NCI-H1436 (cell line): ENCODE results near the gene CHST8.
A peak's percentile ranks its signal among the peaks of the same experiment; 100 is the strongest.
"Not testable (repeated sequence)": the region's sequence is repeated elsewhere in the genome, so short reads cannot be mapped to it uniquely, and the experiment has no call there.

Experiments
- DNase-seq: peaks from one replicate; lab custom pipeline; 2025; lab: John Stamatoyannopoulos, UW

CHST8 gene

DNA sequence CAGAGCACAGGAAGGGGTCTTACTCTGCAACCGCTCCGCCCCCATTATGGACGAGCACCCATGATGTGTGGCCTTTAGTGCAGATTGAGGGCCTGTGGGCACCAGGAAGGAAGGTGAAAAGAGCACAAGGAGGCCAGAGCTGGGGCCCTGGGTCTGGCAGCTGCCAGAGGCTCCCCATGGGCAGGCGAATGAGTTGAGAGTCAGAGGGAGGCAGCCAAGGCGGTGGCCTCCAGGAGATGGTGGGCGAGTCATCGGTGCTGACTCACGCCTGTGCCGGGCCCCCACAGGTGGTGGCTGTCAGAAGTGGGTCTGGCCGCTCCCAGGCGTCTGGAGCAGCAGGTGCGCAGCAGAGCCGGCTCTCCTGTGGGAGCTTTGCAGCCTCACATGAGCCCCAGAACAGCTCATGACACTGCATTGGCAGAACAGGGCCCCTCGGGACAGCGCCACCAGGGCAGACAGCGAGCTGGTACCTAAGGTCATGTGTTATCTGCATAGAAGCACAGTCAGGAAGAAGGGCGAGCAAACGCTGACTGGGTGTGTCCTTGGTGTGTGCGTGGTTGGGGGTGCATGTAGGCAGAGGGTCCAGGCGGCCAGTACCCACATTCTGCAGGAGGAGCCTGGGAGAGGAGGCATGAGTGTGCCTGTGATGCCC, 68.8 kb downstream of the CHST8 start:
- DNase-seq: peak; percentile 67

- DNase-seq: no peak
Observed at GRCh38 chr19:33691030-33691427, 69.3 kb downstream of the CHST8 start.

GRCh38 chr19:33691736-33692135, 70.0 kb downstream of the CHST8 start:
- DNase-seq: no peak

- DNase-seq: no peak
Observed at GRCh38 chr19:33693678-33694077, 71.9 kb downstream of the CHST8 start.

- not testable (repeated sequence) for DNase-seq
Observed at GRCh38 chr19:33695547-33695946, 73.8 kb downstream of the CHST8 start.

DNA sequence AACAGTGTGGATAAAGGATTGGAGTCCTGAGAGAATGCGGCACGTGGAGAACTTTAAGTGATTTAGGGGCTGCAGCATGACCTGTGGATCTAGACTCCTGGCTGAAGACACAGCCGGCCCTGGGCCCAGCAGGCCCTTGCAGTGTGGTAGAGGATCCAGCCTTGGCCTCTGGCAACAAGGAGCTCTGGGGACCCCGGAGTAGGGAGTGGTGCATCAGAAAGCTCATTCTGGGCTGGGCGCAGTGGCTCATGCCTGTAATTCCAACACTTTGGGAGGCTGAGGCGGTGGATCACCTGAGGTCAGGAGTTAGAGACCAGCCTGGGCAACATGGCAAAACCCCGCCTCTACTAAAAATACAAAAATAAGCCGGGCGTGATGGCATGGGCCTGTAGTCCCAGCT, 76.0 kb downstream of the CHST8 start:
- DNase-seq: no peak

DNA sequence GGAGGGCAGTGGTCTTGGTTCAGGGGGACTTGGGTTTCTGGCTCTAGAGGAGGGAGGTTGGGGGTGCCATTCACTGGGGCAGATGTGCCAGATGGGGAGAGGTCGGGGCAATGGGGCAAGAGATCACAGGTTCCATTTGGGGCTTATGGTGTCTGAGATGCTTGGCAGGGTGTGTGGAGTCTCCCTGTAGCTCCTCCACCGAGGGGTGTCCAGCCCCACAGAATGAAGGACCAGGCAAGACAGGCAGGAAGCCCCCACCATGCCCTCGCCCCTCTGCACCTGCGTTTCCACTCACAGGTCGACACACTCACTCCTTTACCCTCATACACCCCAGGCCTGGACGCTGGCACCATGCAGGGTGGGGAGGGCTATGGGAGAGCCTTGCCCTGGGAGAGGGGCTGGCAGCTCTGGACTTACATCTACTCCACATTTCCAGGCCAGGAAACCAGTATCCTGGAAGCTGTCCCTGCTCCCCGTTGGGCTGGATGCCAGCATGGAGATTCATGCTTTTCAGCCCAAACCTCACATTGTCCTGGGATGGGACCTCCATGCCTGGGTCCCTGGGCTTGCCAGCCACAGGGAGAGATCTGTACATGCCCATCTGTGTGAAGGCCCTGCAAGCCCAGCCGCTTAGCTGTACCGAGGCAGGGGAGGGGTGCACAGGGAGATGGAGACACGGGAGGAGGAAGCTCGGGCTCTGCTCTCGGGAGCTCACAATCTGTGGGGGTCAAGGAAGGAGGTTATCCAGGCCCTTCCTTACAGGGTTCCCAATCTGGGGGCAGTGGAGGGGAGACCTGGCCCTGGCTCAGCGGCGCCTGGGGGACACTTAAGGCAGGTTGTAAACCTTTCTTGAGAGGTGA, 77.1 kb downstream of the CHST8 start:
- DNase-seq: no peak

DNA sequence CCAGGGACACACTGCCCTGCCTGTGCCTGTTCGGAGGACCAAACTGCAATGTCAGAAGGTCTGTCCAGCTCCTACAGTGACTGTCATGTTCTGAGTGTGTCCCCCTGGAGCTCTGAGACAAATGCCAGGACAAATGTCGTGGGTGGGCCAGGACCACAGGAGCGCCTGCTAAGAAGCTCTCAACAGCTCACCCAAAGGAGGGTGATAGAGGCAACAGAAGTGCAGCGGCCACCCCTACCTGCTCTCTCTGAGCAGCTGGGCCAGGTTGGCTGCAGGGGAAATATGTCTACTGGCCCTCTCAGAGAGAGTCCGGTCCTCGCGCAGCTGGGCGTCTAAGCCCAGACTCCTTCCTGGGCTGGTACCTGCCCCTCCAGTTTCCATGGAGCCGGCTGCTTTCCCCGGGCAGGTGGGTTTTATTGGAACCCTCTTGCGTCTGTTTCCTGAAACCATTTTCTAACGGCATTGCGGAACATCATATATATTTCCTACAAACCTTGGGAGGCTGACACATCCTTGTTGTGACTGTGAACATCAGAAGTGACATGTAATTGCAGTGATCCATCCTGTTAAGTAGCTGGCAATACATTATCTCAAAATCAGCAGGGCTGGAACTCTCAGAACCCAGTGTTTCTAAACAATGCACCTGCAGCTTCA, 78.1 kb downstream of the CHST8 start:
- DNase-seq: no peak

- DNase-seq: no peak
Observed at GRCh38 chr19:33700408-33701013, 78.8 kb downstream of the CHST8 start.

- no peak for DNase-seq
Observed at GRCh38 chr19:33701565-33701964, 79.8 kb downstream of the CHST8 start.

- no peak for DNase-seq
Observed at GRCh38 chr19:33702606-33703437, 81.1 kb downstream of the CHST8 start.

GRCh38 chr19:33703438-33703750, 81.6 kb downstream of the CHST8 start:
- no peak for DNase-seq

DNA sequence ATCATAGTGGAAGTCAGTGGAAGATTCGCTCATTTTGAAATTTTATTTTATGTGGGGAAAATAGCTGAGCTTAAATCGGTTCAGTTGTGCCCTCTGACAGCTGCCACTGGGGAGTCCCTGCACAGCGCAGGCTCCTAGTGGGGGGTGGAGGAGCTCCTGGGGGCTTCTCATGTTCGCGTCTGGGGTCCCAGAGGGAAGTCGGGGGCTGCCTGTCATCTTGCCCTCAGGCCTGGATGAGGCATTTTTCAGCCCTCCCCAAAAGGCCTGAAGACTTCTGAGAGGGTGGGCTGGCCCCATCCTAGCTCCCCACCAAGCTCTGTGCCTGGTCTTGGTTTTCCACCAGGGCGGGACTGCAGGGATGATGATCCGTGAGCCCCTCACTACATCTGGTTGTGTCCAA, 82.1 kb downstream of the CHST8 start:
- DNase-seq: no peak

DNA sequence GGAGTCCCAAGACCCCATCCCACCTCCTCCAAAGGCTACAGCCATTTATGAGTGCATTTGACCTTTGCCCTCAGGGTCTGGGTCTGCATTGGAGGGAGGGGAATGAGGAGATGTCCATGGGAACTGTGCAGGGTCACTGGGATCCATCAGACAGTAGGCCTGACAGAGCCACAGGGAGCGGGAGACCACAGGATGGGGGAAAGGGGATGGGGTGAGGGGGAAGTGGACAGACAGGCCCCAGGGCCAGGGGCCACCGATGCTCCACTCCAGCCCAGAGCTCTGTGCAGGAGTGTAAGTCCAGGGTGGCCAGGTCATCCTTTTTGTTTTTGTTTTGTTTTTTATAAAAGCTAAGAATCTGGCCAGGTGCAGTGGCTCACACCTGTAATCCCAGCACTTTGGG, 82.5 kb downstream of the CHST8 start:
- no peak for DNase-seq

DNA sequence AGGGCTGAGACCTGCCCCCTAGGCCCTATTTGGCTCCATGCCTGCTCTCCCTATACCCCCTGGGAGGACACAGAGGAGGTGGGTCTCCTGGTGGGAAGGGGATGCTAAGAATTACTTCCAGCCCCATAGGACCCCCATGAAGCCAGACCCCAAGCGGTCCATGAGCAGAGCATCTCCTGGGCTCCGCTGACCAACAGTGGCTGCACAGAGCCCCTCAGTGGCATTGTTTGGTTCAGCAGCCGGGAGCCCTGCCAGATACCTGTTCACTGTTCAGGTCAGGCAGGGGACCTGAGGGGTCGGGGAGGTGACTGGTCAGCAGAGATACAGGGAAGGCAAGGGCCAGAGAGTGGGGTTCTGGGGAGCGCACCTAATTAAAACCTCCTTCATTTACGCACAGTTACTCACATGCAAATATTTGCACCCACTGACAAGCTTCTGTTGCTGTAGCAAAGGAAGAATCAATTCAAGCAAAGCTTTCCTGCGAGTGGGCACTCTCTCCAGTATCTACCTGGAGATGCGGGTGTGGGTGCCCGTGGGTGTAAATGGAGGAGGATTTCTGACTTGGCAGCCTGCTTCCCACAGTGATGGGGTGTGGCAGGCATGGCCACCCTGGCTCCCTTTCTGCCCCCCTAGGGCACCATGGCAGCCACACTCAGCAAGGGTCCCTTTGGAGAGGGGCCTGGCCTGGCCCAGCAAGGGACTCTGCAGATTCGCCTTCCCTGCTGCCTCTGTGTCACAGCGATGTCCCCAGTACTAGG, 83.5 kb downstream of the CHST8 start:
- no peak for DNase-seq

DNA sequence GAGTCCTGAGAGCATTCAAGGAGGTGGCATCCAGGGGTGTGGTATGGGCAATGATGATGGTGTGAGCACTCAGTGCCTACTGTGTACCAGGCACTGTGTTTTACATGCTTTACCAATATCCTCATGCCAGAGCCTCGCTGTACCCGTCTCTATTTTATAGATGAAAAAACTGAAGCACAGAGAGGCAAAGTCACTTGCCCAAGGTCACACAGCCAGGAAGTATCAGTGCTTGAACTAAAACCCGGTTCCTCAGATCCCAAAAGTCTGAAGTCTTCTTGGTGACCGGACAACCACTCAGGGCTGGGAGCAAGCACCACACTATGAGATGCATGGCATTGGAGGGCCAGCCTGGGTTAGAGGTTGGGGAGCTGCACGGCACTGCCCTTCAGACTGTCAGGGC, 84.1 kb downstream of the CHST8 start:
- no peak for DNase-seq

DNA sequence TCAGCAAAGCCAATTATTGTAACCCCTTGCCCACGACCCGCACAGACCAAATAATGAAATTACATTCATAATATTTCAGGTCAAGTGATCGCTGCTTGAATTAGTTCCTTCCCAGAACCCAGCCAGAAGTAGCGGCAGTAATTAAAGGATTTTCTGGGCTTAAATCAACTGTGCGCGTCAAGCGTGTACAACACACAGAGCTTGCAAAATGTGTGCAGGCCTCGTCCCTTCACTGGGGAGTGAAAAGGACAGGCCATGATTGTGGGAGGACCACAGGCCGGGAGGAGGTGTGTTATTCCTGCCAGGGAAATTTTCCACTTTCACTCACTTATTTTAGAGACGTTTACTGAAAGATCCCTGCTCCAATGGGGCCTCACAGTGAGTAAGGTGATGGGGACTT, 84.9 kb downstream of the CHST8 start:
- DNase-seq: no peak

DNA sequence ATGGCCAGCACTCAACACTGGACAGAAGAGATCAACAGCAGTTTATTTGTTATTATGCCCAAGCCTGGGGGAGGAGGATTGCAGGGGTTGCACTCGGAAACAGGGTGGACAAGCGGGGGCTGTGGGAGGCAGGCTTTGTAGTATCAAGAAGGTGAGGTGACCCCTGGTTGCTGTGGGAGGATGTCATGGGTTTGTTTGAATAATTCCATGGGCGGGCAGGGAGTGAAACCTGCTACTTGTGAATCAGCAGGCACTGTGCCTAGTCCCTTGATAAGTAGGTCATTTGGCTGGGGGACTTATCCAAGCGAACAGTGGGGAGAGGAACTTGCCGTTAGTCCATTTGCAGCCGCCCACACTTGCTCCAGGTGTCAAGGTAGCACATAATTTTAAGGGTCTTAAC, 90.5 kb downstream of the CHST8 start:
- DNase-seq: no peak

DNA sequence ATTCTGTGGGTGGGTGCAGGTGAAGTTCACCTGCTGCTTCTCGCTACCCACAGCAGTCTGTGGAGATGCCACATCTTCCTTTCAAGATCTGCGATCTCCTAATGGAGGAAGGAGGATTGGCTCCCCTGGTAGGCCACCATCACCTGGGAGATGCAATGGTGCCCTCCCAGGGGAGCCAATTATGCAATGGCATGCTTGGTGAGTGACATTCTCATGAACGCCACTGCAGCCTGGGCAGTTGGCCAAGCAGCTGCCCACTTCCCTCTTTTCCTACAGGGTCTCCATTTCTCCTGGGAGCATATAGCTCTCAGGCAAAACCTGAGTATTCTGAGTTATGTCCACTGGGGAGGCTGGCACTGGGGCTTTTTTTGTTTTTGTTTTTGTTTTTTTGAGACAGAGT, 91.4 kb downstream of the CHST8 start:
- no peak for DNase-seq

- DNase-seq: no peak
Observed at GRCh38 chr19:33714149-33714548, 92.4 kb downstream of the CHST8 start.

DNA sequence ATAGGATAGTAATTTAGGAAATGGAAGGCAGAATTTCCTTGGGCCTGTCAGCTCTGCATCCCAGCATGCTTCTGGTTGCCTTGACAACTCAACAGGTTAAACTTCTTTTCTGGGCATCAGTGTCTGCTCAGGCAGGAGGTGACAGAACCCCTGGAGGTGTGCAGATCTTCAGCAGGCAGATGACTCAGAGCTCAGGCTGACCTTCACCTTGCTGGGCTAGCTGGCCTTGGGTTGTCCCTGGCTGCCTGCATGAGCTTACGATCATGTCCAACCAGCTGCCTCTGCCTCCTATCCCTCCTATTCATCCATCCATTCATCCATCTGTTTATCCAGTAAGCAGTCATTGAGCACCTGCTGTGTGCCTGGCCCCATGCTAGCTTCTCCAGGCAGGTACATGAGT, 93.7 kb downstream of the CHST8 start:
- DNase-seq: no peak
